Neural crest cell (in vitro differentiated cells): Measurements from ENCODE around the gene RABEP2. TPM values are rescaled to one million over a fixed set of nuclear protein-coding genes. Genes with fewer than 3 reads are reported as not detected.
A peak's percentile ranks its signal among the peaks of the same experiment; 100 is the strongest.

ENCODE experiments used
- DNase-seq: peaks from one replicate; pipeline ENCODE4 v3.0.0; 2021; ENCODE audit warnings: low read depth, mixed read lengths, low spot score
- H3K27ac Mint-ChIP-seq: one replicate; pipeline ENCODE4 v1.8.0; 2021; ENCODE audit warnings: mild to moderate bottlenecking, mixed read lengths; ENCODE audit not compliant: unreplicated experiment
- H3K27me3 Mint-ChIP-seq: 2 replicates; pipeline ENCODE4 v1.8.0; 2021; ENCODE audit warnings: low read depth, mild to moderate bottlenecking, mixed read lengths
- H3K36me3 Mint-ChIP-seq: 2 replicates; pipeline ENCODE4 v1.8.0; 2021; ENCODE audit warnings: low read depth, mild to moderate bottlenecking, mixed read lengths
- H3K4me1 Mint-ChIP-seq: 2 replicates; pipeline ENCODE4 v1.8.0; 2021; ENCODE audit warnings: mixed read lengths
- H3K4me3 Mint-ChIP-seq: one replicate; pipeline ENCODE4 v1.8.0; 2021; ENCODE audit warnings: mild to moderate bottlenecking, mixed read lengths
- H3K9me3 Mint-ChIP-seq: 2 replicates; pipeline ENCODE4 v1.8.0; 2021; ENCODE audit warnings: mixed read lengths
- total RNA-seq: library from RNA; stranded (reverse); gene quantifications from 2 replicates; pipeline ENCODE4 v1.2.1, GENCODE V29; 2021
- TF ChIP-seq, protein P1 (sequence below): fragments of 200-600 bp; sonication (generic); conservative IDR thresholded peaks from 2 replicates; pipeline ENCODE4 v1.5.0; 2021; ENCODE audit warnings: antibody characterized with exemption, mild to moderate bottlenecking

Gene RABEP2
- total RNA-seq, 1 donor from 2014 or later: 20.2 TPM

DNA sequence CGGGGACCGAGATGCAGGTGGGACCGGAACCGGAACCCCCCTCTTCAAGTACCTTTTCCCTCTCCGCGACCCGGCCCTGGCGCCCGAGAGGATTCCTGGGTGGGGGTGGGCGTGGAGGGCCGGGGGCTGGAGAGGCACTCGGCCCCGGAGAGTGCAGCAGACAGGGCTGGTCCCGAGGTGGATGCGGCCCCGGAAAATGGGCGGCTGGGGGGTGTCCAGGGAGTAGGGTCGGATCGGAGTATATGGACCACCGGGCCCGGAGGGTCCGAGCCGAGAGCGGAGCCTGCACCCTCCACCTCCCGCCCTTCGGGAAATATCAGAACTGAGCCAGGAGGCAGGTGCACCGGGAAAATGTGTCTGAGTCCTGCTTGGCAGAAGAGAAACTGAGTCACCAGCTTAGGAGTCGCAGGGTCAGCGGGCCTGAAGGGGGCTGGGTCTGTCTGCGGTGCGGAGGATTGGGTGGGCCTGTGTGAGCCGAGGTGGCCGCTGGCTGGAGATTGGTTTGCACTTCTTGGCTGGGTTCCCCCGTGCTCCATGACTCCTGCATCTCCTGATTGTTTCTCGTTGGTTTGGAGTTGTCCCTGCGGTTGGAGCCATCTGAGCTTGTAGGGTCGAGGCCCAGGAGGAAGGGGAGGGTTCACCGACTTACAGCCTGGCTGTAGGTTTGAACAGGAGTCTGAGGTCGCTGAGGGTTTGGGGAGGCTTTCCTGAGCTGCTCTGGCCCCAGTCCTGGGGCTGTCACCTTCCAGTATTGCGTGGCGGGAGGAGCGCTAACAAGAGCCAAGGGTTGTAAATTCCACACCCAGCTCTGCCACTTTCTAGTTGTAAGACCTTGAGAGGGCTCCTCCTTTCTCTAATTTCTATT is 60.9 kb downstream of the RABEP2 start:
- Mint-ChIP-seq H3K27ac (peak overlapping the region; percentile 100), H3K9me3 (no peaks in the 10 kb centered on the region), H3K4me3 (peak overlapping the region; percentile 100), H3K4me1 (peaks cover 23% of the 10 kb centered on the region), H3K36me3 (peaks cover 5% of the 10 kb centered on the region), H3K27me3 (no peaks in the 10 kb centered on the region)
- DNase-seq: no peak
- TF ChIP-seq, protein P1, sequence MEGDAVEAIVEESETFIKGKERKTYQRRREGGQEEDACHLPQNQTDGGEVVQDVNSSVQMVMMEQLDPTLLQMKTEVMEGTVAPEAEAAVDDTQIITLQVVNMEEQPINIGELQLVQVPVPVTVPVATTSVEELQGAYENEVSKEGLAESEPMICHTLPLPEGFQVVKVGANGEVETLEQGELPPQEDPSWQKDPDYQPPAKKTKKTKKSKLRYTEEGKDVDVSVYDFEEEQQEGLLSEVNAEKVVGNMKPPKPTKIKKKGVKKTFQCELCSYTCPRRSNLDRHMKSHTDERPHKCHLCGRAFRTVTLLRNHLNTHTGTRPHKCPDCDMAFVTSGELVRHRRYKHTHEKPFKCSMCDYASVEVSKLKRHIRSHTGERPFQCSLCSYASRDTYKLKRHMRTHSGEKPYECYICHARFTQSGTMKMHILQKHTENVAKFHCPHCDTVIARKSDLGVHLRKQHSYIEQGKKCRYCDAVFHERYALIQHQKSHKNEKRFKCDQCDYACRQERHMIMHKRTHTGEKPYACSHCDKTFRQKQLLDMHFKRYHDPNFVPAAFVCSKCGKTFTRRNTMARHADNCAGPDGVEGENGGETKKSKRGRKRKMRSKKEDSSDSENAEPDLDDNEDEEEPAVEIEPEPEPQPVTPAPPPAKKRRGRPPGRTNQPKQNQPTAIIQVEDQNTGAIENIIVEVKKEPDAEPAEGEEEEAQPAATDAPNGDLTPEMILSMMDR: no peak

DNA sequence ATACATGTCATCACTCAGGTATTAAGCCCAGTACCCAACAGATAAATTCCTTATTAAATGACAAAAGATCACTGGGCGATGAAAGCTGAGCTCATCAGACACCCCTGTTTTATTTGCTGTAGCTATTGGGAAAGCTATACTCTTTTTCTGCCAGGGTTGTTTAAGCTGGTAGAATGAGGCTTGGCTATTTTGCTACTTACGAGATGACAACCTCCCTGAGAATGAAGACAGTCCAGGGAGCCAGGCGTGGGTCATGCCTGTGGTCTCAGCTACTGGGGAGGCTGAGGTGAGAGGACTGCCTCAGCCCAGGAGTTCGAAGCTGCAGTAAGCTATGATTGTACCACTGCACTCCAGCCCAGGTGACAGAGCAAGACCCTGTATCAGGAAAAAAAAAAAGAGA is 65.7 kb downstream of the RABEP2 start:
- Mint-ChIP-seq H3K27ac (no peak overlapping the region), H3K27me3 (no peaks in the 10 kb centered on the region), H3K4me3 (no peak overlapping the region), H3K4me1 (peaks cover 10% of the 10 kb centered on the region), H3K9me3 (no peaks in the 10 kb centered on the region), H3K36me3 (no peaks in the 10 kb centered on the region)
- DNase-seq: no peak
- TF ChIP-seq, protein P1: no peak

DNA sequence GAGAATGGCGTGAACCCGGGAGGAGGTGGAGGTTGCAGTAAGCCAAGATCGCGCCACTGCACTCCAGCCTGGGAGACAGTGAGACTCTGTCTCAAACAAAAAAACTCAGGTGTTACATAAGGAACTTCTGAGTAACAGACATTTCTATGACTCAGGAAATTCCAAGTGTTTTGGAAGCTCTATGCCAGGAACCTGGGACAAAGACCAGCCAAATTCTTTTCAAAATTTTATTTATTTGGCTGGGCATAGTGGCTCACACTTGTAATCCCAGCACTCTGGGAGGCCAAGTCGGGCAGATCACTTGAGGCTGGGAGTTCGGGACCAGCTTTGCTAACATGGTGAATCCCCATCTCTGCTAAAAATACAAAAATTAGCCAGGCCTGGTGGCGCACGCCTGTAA is 66.6 kb downstream of the RABEP2 start:
- no peaks in the 10 kb centered on the region for H3K36me3 Mint-ChIP-seq
- no peak for DNase-seq
- no peak overlapping the region for H3K4me3 Mint-ChIP-seq
- H3K27ac Mint-ChIP-seq: no peak overlapping the region
- TF ChIP-seq, protein P1: no peak
- peaks cover 5% of the 10 kb centered on the region for H3K4me1 Mint-ChIP-seq
- H3K27me3 Mint-ChIP-seq: no peaks in the 10 kb centered on the region
- H3K9me3 Mint-ChIP-seq: no peaks in the 10 kb centered on the region

Other genes starting within 250 kb of the RABEP2 start
- gene EIF3C, start 213.8 kb downstream of the RABEP2 start, total RNA-seq: 901 and 985 TPM in 2 replicates
- gene NPIPB9, start 173.5 kb downstream of the RABEP2 start, total RNA-seq: 1.6 and 3.7 TPM in 2 replicates
- gene ATXN2L, start 102.2 kb downstream of the RABEP2 start, total RNA-seq: 272 and 276 TPM in 2 replicates
- 197 and 205 TPM in 2 replicates for gene TUFM, start 78.9 kb downstream of the RABEP2 start, total RNA-seq
- gene SH2B1, start 61.4 kb downstream of the RABEP2 start, total RNA-seq: 60.6 and 66.9 TPM in 2 replicates
- gene ATP2A1, start 46.8 kb downstream of the RABEP2 start, total RNA-seq: 3.1 and 3.3 TPM in 2 replicates
- not detected in 2 replicates for gene CD19, start 6.7 kb upstream of the RABEP2 start, total RNA-seq
- 63.9 and 67.3 TPM in 2 replicates for gene NFATC2IP, start 25.7 kb upstream of the RABEP2 start, total RNA-seq
- 48.1 and 48.2 TPM in 2 replicates for gene SPNS1, start 49.5 kb upstream of the RABEP2 start, total RNA-seq
- 4.9 and 6.2 TPM in 2 replicates for gene LAT, start 59.8 kb upstream of the RABEP2 start, total RNA-seq